C4-2B (cell line): ENCODE data around the gene HIF3A.

Source experiments
- H3K27ac ChIP-seq: fragments of 450-650 bp; 2 replicates; pipeline ENCODE4 v1.5.1; 2017
- CTCF ChIP-seq: fragments of 450-650 bp; conservative IDR thresholded peaks from 2 replicates; pipeline ENCODE4 v1.5.1; 2017; ENCODE audit warnings: mild to moderate bottlenecking
- ZFX ChIP-seq: fragments of 450-650 bp; IDR thresholded peaks from 2 replicates; pipeline ENCODE4 v1.6.1; 2017

The HIF3A gene

GRCh38 chr19:46366620-46367292 is 69.9 kb downstream of the HIF3A start:
- TF ChIP-seq CTCF (no peak), ZFX (no peak)
- H3K27ac ChIP-seq = no peak overlapping the region

GRCh38 chr19:46367426-46367825 is 70.6 kb downstream of the HIF3A start:
- H3K27ac ChIP-seq = no peak overlapping the region
- no peak for TF ChIP-seq ZFX
- TF ChIP-seq CTCF = no peak

GRCh38 chr19:46368116-46368515 is 71.3 kb downstream of the HIF3A start:
- no peak overlapping the region for H3K27ac ChIP-seq
- TF ChIP-seq ZFX (no peak), CTCF (no peak)

- H3K27ac ChIP-seq = no peak overlapping the region; the same call in 1 of the 2 replicates
- TF ChIP-seq ZFX (no peak), CTCF (no peak)
These were observed 73.0 kb downstream of the HIF3A start for GRCh38 chr19:46369817-46370216.

- peak overlapping the region; percentile 100 for H3K27ac ChIP-seq
These were observed 74.6 kb downstream of the HIF3A start for GRCh38 chr19:46371371-46371901.

GRCh38 chr19:46372901-46373490 is 76.2 kb downstream of the HIF3A start:
- H3K27ac ChIP-seq = peak overlapping the region; percentile 100
- no peak for TF ChIP-seq ZFX
- TF ChIP-seq CTCF = peak; percentile 35

More at GRCh38 chr19:46371371-46371901, 74.6 kb downstream of the HIF3A start:
- TF ChIP-seq ZFX (no peak), CTCF (no peak)
